ENCODE results near the gene YTHDC1.

GRCh38 chr4:68375667-68376559 is 26.0 kb upstream of the YTHDC1 start:
- peak; percentile 75 for TF ChIP-seq CTCF (IDR thresholded peaks at IDR 0.05)
- no peak for TF ChIP-seq MAZ (IDR thresholded peaks at IDR 0.05; ENCODE audit: borderline replicate concordance, low read depth, low read length)
- peak; percentile 77 to 84 for TF ChIP-seq RAD21 (conservative IDR thresholded peaks at IDR 0.05 in 1 of 2, IDR thresholded peaks at IDR 0.05 in 1 of 2)
- TF ChIP-seq JUN (IDR thresholded peaks at IDR 0.05) = no peak
- no peak for TF ChIP-seq REST (IDR thresholded peaks at IDR 0.05)
- no peak for TF ChIP-seq NR3C1 (IDR thresholded peaks at IDR 0.05)
- no peak for TF ChIP-seq EP300 (IDR thresholded peaks at IDR 0.05)
- peak; percentile 76 for TF ChIP-seq SMC3 (IDR thresholded peaks at IDR 0.05)
- TF ChIP-seq POLR2A (IDR thresholded peaks at IDR 0.05; ENCODE audit: low read length) = no peak
- no peak for TF ChIP-seq BHLHE40 (IDR thresholded peaks at IDR 0.05; ENCODE audit: low read depth, low read length)
- TF ChIP-seq PHF8 (IDR thresholded peaks at IDR 0.05; ENCODE audit: borderline replicate concordance, low read depth) = no peak
- no peak for TF ChIP-seq ESRRA (IDR thresholded peaks at IDR 0.05; ENCODE audit: borderline replicate concordance, low read length)
- TF ChIP-seq RFX5 (IDR thresholded peaks at IDR 0.05) = no peak
